PC-9 (cell line): Measurements from ENCODE around the gene PLEKHH3. TPM values are rescaled to one million over a fixed set of nuclear protein-coding genes. Genes with fewer than 3 reads are reported as not detected.

Experiments
- BruUV-seq: library from RNA; stranded (reverse); fragments of 400-500 nt; replicated peaks from 2 replicates; lab custom pipeline; 2021; lab: Mats Ljungman, UMichigan
- CTCF ChIA-PET: fragments of 300-600 bp; sonication (Branson Sonifier 250); formaldehyde crosslinking; loops from one replicate; lab custom pipeline; 2022; ENCODE audit warnings: antibody characterized with exemption; lab: Charles Lee
- POLR2A ChIA-PET: fragments of 300-600 bp; sonication (Branson Sonifier 250); formaldehyde crosslinking; loops from one replicate; lab custom pipeline; 2022; ENCODE audit warnings: antibody characterized with exemption; ENCODE audit not compliant: unreplicated experiment; lab: Charles Lee
- DNase-seq, 2 experiments: peaks; one replicate each; pipeline versions ENCODE4 v3.0.0 to v3.0.0-alpha.2; 2015 to 2022; ENCODE audit warnings: mixed read lengths in 1 of 2
- H2AFZ ChIP-seq: fragments of 200-600 bp; sonication (generic); 2 replicates; pipeline ENCODE4 v1.8.1; 2017; ENCODE audit warnings: antibody characterized with exemption
- H3F3A ChIP-seq: fragments of 200-600 bp; sonication (generic); 2 replicates; pipeline ENCODE4 v1.8.1; 2017; ENCODE audit warnings: antibody characterized with exemption, mild to moderate bottlenecking, low read depth; ENCODE audit not compliant: insufficient read depth
- H3K27ac ChIP-seq: fragments of 200-600 bp; sonication (generic); 2 replicates; pipeline ENCODE4 v1.6.1; 2016; ENCODE audit warnings: mixed run types
- H3K27me3 ChIP-seq: fragments of 200-600 bp; sonication (generic); 2 replicates; pipeline ENCODE4 v1.6.1; 2016; ENCODE audit warnings: low read depth, mixed run types; ENCODE audit not compliant: insufficient read depth
- H3K36me3 ChIP-seq: fragments of 200-600 bp; sonication (generic); 2 replicates; pipeline ENCODE4 v1.6.1; 2016; ENCODE audit warnings: low read depth, mixed run types
- H3K4me1 ChIP-seq: fragments of 200-600 bp; sonication (generic); replicated peaks from 2 replicates; pipeline ENCODE4 v1.6.1; 2016; ENCODE audit warnings: mixed run types; ENCODE audit not compliant: insufficient read depth
- H3K4me2 ChIP-seq: fragments of 200-600 bp; sonication (generic); 2 replicates; pipeline ENCODE4 v1.6.1; 2017; ENCODE audit warnings: mixed run types
- H3K4me3 ChIP-seq: fragments of 200-600 bp; sonication (generic); 2 replicates; pipeline ENCODE4 v1.6.1; 2016; ENCODE audit warnings: mixed run types
- H3K79me2 ChIP-seq: fragments of 200-600 bp; sonication (generic); 2 replicates; pipeline ENCODE4 v1.6.1; 2017; ENCODE audit warnings: low read depth, mixed run types
- H3K9me2 ChIP-seq: fragments of 200-600 bp; sonication (generic); 2 replicates; pipeline ENCODE4 v1.8.1; 2017; ENCODE audit warnings: mild to moderate bottlenecking; ENCODE audit not compliant: insufficient read depth
- H3K9me3 ChIP-seq: fragments of 200-600 bp; sonication (generic); 2 replicates; pipeline ENCODE4 v1.8.1; 2016; ENCODE audit warnings: low read depth; ENCODE audit not compliant: insufficient read depth
- H4K20me1 ChIP-seq: fragments of 200-600 bp; sonication (generic); 2 replicates; pipeline ENCODE4 v1.8.1; 2017; ENCODE audit not compliant: insufficient read depth
- EZH2 ChIP-seq: fragments of 200-600 bp; sonication (generic); IDR thresholded peaks from 2 replicates; pipeline ENCODE4 v1.8.0; 2017; ENCODE audit warnings: antibody characterized with exemption, low read depth
- intact Hi-C: fragments of 100-400 bp; cut with micrococcal nuclease; formaldehyde crosslinking; loops from one replicate; pipeline ENCODE4 v1.10.0; 2022; ENCODE audit not compliant: unreplicated experiment
- total RNA-seq: library from RNA; stranded (reverse); gene quantifications from 2 replicates; pipeline ENCODE4 v1.2.3, GENCODE V29; 2021
- TF ChIP-seq, protein P1 (sequence below): fragments of 200-600 bp; sonication (generic); conservative IDR thresholded peaks from 2 replicates; pipeline ENCODE4 v1.6.1; 2017; ENCODE audit warnings: mixed run types, antibody characterized with exemption, mild to moderate bottlenecking, moderate library complexity

Gene PLEKHH3
- total RNA-seq, 1 experiment from 2014 or later, result 22.5 TPM

DNA sequence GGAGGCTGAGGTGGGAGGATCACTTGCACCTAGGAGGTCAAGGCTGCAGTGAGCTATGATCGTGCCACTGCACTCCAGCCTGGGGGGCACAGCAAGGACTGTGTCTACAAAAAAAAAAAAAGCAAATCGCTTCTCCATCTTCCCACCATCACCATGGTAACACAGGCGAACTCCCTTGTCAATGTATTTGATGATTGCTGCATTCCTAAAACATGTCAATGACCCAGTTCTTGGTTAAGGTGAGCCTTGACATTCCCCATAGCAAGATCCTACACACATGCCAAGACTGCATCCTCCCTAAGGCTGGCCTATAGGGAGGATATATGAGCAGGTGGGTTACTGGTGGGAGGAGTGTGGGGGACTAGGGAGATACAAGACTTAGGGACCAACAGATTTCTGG lies 17.7 kb upstream of the PLEKHH3 start:
- Histone ChIP-seq H3K4me3 (no peak overlapping the region), H3K27me3 (no peaks in the 10 kb centered on the region), H3K79me2 (no peaks in the 10 kb centered on the region), H3K36me3 (no peaks in the 10 kb centered on the region), H3K9me2 (no peaks in the 10 kb centered on the region), H2AFZ (no peak overlapping the region), H3K4me1 (no peaks in the 10 kb centered on the region), H3K27ac (no peak overlapping the region), H3K4me2 (no peak overlapping the region), H3F3A (no peaks in the 10 kb centered on the region), H3K9me3 (no peaks in the 10 kb centered on the region), H4K20me1 (no peaks in the 10 kb centered on the region)
- DNase-seq, result no peak
- intact Hi-C loops, result no loop called here
- ChIA-PET POLR2A (no interaction called here), CTCF (no interaction called here)
- no TSS peak for BruUV-seq
- TF ChIP-seq, protein P1, sequence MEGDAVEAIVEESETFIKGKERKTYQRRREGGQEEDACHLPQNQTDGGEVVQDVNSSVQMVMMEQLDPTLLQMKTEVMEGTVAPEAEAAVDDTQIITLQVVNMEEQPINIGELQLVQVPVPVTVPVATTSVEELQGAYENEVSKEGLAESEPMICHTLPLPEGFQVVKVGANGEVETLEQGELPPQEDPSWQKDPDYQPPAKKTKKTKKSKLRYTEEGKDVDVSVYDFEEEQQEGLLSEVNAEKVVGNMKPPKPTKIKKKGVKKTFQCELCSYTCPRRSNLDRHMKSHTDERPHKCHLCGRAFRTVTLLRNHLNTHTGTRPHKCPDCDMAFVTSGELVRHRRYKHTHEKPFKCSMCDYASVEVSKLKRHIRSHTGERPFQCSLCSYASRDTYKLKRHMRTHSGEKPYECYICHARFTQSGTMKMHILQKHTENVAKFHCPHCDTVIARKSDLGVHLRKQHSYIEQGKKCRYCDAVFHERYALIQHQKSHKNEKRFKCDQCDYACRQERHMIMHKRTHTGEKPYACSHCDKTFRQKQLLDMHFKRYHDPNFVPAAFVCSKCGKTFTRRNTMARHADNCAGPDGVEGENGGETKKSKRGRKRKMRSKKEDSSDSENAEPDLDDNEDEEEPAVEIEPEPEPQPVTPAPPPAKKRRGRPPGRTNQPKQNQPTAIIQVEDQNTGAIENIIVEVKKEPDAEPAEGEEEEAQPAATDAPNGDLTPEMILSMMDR, result no peak
- TF ChIP-seq EZH2, result no peak

DNA sequence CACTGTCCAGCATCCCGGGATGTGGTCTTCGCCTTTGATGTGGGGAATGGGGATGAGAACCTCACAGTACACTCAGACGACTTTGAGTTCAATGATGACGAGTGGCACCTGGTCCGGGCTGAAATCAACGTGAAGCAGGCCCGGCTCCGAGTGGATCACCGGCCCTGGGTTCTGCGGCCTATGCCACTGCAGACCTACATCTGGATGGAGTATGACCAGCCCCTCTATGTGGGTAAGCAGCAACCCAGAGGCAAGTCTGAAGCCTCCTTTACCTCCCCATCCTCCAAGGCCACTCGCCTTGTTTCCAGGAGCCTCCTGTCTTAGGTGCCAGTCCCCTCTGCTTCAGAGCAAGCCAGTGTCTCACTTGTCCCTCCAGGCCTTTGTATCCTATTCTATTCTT lies 15.7 kb upstream of the PLEKHH3 start:
- H3K4me3 ChIP-seq, result no peak overlapping the region
- H3K4me2 ChIP-seq, result no peak overlapping the region
- TF ChIP-seq, protein P1, result no peak
- TF ChIP-seq EZH2, result no peak
- no peaks in the 10 kb centered on the region for H3K27me3 ChIP-seq
- H3K27ac ChIP-seq, result no peak overlapping the region
- H3K9me2 ChIP-seq, result no peaks in the 10 kb centered on the region
- no peak for DNase-seq
- no peaks in the 10 kb centered on the region for H4K20me1 ChIP-seq
- no TSS peak for BruUV-seq
- no peaks in the 10 kb centered on the region for H3K79me2 ChIP-seq
- H3K36me3 ChIP-seq, result no peaks in the 10 kb centered on the region
- H3K4me1 ChIP-seq, result no peaks in the 10 kb centered on the region
- intact Hi-C loops, result no loop called here
- POLR2A ChIA-PET, result no interaction called here
- CTCF ChIA-PET, result no interaction called here
- H2AFZ ChIP-seq, result no peak overlapping the region
- no peaks in the 10 kb centered on the region for H3F3A ChIP-seq
- H3K9me3 ChIP-seq, result no peaks in the 10 kb centered on the region

GRCh38 chr17:42691021-42691545 lies 14.3 kb upstream of the PLEKHH3 start:
- no peaks in the 10 kb centered on the region for H3K4me1 ChIP-seq
- no peaks in the 10 kb centered on the region for H3F3A ChIP-seq
- H3K36me3 ChIP-seq, result no peaks in the 10 kb centered on the region
- no peaks in the 10 kb centered on the region for H4K20me1 ChIP-seq
- intact Hi-C loops, result no loop called here
- no peak overlapping the region for H2AFZ ChIP-seq
- CTCF ChIA-PET, result no interaction called here
- no peaks in the 10 kb centered on the region for H3K9me2 ChIP-seq
- no peaks in the 10 kb centered on the region for H3K27me3 ChIP-seq
- H3K9me3 ChIP-seq, result no peaks in the 10 kb centered on the region
- DNase-seq, result no peak
- POLR2A ChIA-PET, result no interaction called here
- no peak for TF ChIP-seq EZH2
- TF ChIP-seq, protein P1, result no peak
- H3K27ac ChIP-seq, result no peak overlapping the region
- no peak overlapping the region for H3K4me3 ChIP-seq
- no peaks in the 10 kb centered on the region for H3K79me2 ChIP-seq
- BruUV-seq, result no TSS peak
- H3K4me2 ChIP-seq, result no peak overlapping the region
